ENCODE measurements around the gene INPP1.
"Not testable (repeated sequence)": the region's sequence is repeated elsewhere in the genome, so short reads cannot be mapped to it uniquely, and the experiment has no call there.

INPP1 gene

GRCh38 chr2:190333928-190334327 lies 9.5 kb upstream of the INPP1 start:
- no peak for DNase-seq (ENCODE audit: low read depth)

GRCh38 chr2:190334479-190335224 lies 8.7 kb upstream of the INPP1 start:
- peak; percentile 46 for DNase-seq (ENCODE audit: low read depth)

- DNase-seq (ENCODE audit: low read depth): peak; percentile 71
These were observed 8.2 kb upstream of the INPP1 start for GRCh38 chr2:190335225-190335559.

- DNase-seq (ENCODE audit: low read depth): not testable (repeated sequence)
These were observed 7.8 kb upstream of the INPP1 start for GRCh38 chr2:190335584-190335983.

- no peak for DNase-seq (ENCODE audit: low read depth)
These were observed 7.0 kb upstream of the INPP1 start for GRCh38 chr2:190336420-190336819.

GRCh38 chr2:190338453-190338852 lies 4.9 kb upstream of the INPP1 start:
- DNase-seq (ENCODE audit: low read depth): no peak

- DNase-seq (ENCODE audit: low read depth): no peak
These were observed 4.0 kb upstream of the INPP1 start for GRCh38 chr2:190339394-190339793.

- peak; percentile 49 for DNase-seq (ENCODE audit: low read depth)
These were observed 3.0 kb upstream of the INPP1 start for GRCh38 chr2:190340369-190340768.

GRCh38 chr2:190342611-190343010 lies 778 bp upstream of the INPP1 start:
- DNase-seq (ENCODE audit: low read depth): no peak

GRCh38 chr2:190343089-190343535 lies 277 bp upstream of the INPP1 start:
- DNase-seq (ENCODE audit: low read depth): no peak

GRCh38 chr2:190344276-190344827 lies 963 bp downstream of the INPP1 start:
- no peak for DNase-seq (ENCODE audit: low read depth)

- DNase-seq (ENCODE audit: low read depth): no peak
These were observed 7.0 kb downstream of the INPP1 start for GRCh38 chr2:190350371-190350770.

GRCh38 chr2:190351955-190352354 lies 8.6 kb downstream of the INPP1 start:
- DNase-seq (ENCODE audit: low read depth): no peak

- DNase-seq (ENCODE audit: low read depth): peak; percentile 59
These were observed 9.5 kb downstream of the INPP1 start for GRCh38 chr2:190352668-190353536.

GRCh38 chr2:190353537-190353899 lies 10.1 kb downstream of the INPP1 start:
- DNase-seq (ENCODE audit: low read depth): no peak

GRCh38 chr2:190354003-190354690 lies 10.8 kb downstream of the INPP1 start:
- DNase-seq (ENCODE audit: low read depth): no peak

- peak; percentile 71 for DNase-seq (ENCODE audit: low read depth)
These were observed 12.7 kb downstream of the INPP1 start for GRCh38 chr2:190355968-190356644.

- DNase-seq (ENCODE audit: low read depth): no peak
These were observed 14.2 kb downstream of the INPP1 start for GRCh38 chr2:190357600-190357999.

- not testable (repeated sequence) for DNase-seq (ENCODE audit: low read depth)
These were observed 15.5 kb downstream of the INPP1 start for GRCh38 chr2:190358655-190359448.

- peak; percentile 37 for DNase-seq (ENCODE audit: low read depth)
These were observed 17.2 kb downstream of the INPP1 start for GRCh38 chr2:190360561-190360960.

- DNase-seq (ENCODE audit: low read depth): no peak
These were observed 17.6 kb downstream of the INPP1 start for GRCh38 chr2:190360965-190361364.
